Measurements from ENCODE around the gene NOC2L.

Gene NOC2L

DNA sequence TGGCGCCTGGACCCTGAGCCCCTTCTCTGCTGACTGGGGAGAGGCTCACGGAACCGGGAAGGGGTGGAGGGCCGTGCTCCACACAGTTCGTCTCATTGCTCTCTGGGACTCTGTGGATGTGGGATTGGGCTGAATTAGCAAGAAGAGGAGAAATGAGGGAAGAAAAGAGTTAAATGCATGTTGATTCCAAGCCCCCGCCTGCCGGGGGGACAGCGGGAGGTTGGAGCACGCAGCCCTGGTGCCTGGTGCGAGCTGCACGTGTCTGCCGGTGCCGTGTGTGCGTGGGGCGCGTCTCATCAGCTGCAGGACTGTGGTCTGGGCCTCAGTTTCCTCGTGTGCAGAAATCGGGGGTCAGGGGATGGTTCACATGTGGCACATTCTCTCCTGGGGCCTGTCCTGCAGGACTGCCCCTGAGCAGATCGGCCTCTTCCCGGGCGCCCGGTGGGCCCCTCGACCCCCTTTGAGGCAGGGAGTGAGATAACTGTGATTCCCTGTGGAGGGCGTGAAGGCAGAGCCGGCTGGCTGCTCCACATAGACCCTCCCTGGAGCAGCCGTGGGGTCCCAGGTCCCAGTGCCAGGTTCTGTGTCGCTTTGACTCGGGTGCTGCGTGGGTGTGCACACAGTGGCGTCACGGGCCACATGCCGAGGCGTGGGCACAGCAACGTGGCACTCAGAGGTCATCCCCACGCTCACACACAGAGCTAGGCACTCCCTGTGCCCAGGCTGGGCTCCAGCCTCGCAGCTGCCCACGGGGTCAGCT, 23.9 kb downstream of the NOC2L start:
- intact Hi-C loops (cut with DNase I; ENCODE audit: low total_unique reads) = no loop called here
- peaks cover 0 to 18% (median 6%) of the 10 kb centered on the region in 4 donors for H3K4me1 ChIP-seq
- no peaks in the 10 kb centered on the region for H3K9me3 ChIP-seq
- no peaks in the 10 kb centered on the region for H3K36me3 ChIP-seq
- H3K27ac ChIP-seq = no peak overlapping the region
- H3K27me3 ChIP-seq = peaks cover 0 to 61% of the 10 kb centered on the region in 2 donors
- DNase-seq = no peak
- TF ChIP-seq, protein P1, sequence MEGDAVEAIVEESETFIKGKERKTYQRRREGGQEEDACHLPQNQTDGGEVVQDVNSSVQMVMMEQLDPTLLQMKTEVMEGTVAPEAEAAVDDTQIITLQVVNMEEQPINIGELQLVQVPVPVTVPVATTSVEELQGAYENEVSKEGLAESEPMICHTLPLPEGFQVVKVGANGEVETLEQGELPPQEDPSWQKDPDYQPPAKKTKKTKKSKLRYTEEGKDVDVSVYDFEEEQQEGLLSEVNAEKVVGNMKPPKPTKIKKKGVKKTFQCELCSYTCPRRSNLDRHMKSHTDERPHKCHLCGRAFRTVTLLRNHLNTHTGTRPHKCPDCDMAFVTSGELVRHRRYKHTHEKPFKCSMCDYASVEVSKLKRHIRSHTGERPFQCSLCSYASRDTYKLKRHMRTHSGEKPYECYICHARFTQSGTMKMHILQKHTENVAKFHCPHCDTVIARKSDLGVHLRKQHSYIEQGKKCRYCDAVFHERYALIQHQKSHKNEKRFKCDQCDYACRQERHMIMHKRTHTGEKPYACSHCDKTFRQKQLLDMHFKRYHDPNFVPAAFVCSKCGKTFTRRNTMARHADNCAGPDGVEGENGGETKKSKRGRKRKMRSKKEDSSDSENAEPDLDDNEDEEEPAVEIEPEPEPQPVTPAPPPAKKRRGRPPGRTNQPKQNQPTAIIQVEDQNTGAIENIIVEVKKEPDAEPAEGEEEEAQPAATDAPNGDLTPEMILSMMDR (IDR thresholded peaks at IDR 0.05) = no peak
- no peak overlapping the region for H3K4me3 ChIP-seq

DNA sequence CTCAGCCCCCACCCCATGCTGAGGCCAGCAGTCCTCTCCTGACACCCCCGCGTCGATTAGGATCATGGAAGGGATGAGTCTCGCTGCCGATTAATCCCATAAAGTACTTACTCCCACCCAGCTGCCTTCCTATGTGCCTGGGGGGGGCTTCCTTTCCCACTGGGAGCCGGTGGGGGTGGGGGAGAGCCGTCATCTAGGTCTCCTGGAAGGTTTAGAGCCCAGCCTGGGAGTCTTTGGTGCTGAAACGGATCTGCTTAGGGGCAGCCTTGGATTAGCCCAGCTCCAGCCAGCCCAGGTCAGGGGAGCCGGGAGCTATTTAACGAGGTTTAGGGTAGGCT, 25.5 kb downstream of the NOC2L start:
- H3K9me3 ChIP-seq = no peaks in the 10 kb centered on the region
- peaks cover 0 to 50% of the 10 kb centered on the region in 2 donors for H3K27me3 ChIP-seq
- intact Hi-C loops (cut with DNase I; ENCODE audit: low total_unique reads) = no loop called here
- no peak overlapping the region for H3K27ac ChIP-seq
- TF ChIP-seq, protein P1 (IDR thresholded peaks at IDR 0.05) = no peak
- no peak overlapping the region for H3K4me3 ChIP-seq
- H3K4me1 ChIP-seq = peaks cover 0 to 9% (median 0%) of the 10 kb centered on the region in 4 donors
- no peaks in the 10 kb centered on the region for H3K36me3 ChIP-seq
- DNase-seq = no peak

DNA sequence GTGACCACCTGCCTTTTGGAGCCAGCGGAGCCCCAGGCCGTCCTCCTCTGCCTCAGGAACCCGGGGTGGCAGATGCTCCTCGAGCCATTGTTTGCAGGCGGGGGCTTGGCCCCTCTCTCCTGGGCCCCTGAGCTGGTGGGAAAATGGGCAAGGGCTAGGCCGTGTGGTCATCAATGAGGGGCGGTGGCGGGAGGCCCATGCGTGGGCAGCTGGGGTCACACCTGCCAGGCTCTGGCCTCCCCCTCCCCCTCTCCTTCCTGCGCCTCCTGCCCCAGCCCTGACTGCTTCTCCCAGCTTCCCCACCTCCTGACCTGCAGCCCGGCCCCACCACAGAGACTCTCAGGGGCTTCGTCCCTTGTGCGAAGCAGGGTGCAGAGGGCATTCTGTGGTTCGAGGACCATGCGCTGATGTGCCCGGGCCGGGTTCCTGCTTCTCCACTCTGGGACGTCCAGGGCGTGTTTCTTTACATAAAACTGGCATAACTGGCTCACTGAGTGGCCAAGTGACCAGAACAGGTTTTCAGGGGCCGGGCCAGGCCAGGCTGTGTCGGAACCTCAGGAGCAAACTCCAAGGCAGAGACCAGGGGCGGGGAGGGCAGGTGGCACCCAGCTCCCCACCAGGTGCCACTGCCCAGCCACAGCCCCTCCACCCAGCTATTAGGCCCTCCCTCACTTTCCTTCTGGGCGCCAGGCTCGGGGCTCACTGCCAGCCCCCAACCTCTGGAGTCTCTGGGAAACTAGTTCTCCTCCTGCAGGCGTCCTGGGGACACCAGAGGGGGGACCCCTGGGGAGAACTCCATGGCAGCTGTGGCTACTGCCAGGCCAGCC, 26.1 kb downstream of the NOC2L start:
- intact Hi-C loops (cut with DNase I; ENCODE audit: low total_unique reads) = no loop called here
- Histone ChIP-seq H3K4me3 (no peak overlapping the region), H3K27ac (no peak overlapping the region)

DNA sequence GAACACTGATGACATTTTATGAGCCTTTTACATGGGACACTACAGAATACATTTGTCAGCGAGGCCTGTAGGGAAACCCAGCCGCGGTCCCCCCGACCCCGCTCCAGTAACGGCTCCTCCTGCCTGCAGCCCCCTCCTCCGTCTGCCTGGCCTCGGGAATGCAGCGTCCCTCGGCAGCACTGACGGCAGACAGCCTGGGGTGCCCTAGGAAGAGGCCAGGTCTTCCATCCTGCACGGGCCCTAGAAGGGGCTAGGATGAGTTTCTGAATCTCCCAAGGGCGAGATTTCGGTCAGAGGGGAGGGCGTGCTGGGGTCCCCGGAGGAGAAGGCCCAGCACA, 26.9 kb downstream of the NOC2L start:
- Histone ChIP-seq H3K27ac (no peak overlapping the region), H3K9me3 (no peaks in the 10 kb centered on the region), H3K4me1 (peaks cover 0 to 9% (median 0%) of the 10 kb centered on the region in 4 donors), H3K27me3 (peaks cover 0 to 47% of the 10 kb centered on the region in 2 donors), H3K36me3 (no peaks in the 10 kb centered on the region), H3K4me3 (no peak overlapping the region)
- TF ChIP-seq, protein P1 (IDR thresholded peaks at IDR 0.05) = no peak
- no peak for DNase-seq
- intact Hi-C loops (cut with DNase I; ENCODE audit: low total_unique reads) = no loop called here

More for the DNA sequence above, 26.1 kb downstream of the NOC2L start:
- DNase-seq = no peak
- peaks cover 0 to 49% of the 10 kb centered on the region in 2 donors for H3K27me3 ChIP-seq
- no peaks in the 10 kb centered on the region for H3K36me3 ChIP-seq
- H3K9me3 ChIP-seq = no peaks in the 10 kb centered on the region
- peaks cover 0 to 9% (median 0%) of the 10 kb centered on the region in 4 donors for H3K4me1 ChIP-seq
- TF ChIP-seq, protein P1 (IDR thresholded peaks at IDR 0.05) = no peak

DNA sequence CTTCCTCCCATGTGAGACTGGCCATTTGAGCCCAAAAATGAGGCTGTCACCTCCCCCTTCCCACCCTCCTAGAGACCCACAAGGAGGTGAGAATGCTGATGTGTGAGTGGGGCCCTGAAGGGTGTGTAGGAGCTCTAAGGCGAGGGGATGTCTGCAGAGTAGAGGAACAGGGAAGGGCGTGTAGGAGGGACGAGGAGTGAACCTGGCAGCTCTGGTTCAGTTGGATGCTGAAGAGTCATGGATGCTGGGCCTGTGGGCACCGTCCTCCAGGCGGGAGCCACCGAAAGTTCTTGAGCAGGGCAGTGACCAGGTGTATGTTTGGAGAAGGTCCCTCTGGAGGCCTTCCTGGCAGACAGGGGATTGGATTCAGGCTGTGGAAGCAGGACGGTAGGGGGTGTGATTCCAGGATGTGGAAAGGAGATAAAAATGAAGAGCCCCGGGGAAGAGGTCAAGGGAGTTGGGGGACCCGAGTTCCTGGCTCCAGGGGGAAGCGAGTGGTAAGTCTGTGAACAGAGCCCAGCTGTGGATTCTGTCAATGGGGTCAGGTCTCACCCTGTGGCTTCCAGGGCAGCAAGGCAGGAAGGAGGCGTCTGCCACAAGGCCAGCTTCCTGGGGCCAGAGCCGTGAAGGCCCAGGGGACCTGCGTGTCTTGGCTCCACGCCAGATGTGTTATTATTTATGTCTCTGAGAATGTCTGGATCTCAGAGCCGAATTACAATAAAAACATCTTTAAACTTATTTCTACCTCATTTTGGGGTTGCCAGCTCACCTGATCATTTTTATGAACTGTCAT, 27.5 kb downstream of the NOC2L start:
- Histone ChIP-seq H3K27ac (no peak overlapping the region), H3K9me3 (no peaks in the 10 kb centered on the region), H3K27me3 (peaks cover 0 to 47% of the 10 kb centered on the region in 2 donors), H3K4me3 (no peak overlapping the region), H3K36me3 (no peaks in the 10 kb centered on the region), H3K4me1 (peaks cover 0 to 9% (median 0%) of the 10 kb centered on the region in 4 donors)
- intact Hi-C loops (cut with DNase I; ENCODE audit: low total_unique reads) = no loop called here
- TF ChIP-seq, protein P1 (IDR thresholded peaks at IDR 0.05) = no peak
- no peak for DNase-seq
